Lower leg skin (tissue), 3 donors: Measurements from ENCODE around the gene ZNF627.

Experiments
- CTCF ChIP-seq, 3 donors: fragments of 450-650 bp; IDR thresholded peaks; one replicate each; pipeline ENCODE4 v1.5.1; 2016; ENCODE audit warnings: antibody characterized with exemption in 3 of 3, mild to moderate bottlenecking in 3 of 3, moderate library complexity in 2 of 3
- POLR2A ChIP-seq, 2 donors: fragments of 450-650 bp; IDR thresholded peaks; one replicate each; pipeline ENCODE4 v1.6.1; 2016 to 2017; ENCODE audit warnings: antibody characterized with exemption in 2 of 2, mild to moderate bottlenecking in 1 of 2, moderate library complexity in 1 of 2

GRCh38 chr19:11586331-11586730 lies 11.0 kb upstream of the ZNF627 start:
- TF ChIP-seq CTCF (IDR thresholded peaks at IDR 0.05), result no peak
- no peak for TF ChIP-seq POLR2A (IDR thresholded peaks at IDR 0.05)
